GM12891 (cell line): ENCODE data around the gene SLC24A3.

Experiments
- PAX5 ChIP-seq: IDR thresholded peaks from 2 replicates; pipeline ENCODE4 v1.6.1; 2011; ENCODE audit warnings: low read length, moderate library complexity, mild to moderate bottlenecking; ENCODE audit not compliant: insufficient read depth, severe bottlenecking
- POLR2A ChIP-seq: IDR thresholded peaks from 2 replicates; pipeline ENCODE4 v1.6.1; 2011; ENCODE audit warnings: low read depth, low read length, control low read depth
- POLR2AphosphoS5 ChIP-seq: IDR thresholded peaks from 2 replicates; pipeline ENCODE4 v1.6.1; 2011; ENCODE audit warnings: low read depth, low read length, control low read depth
- POU2F2 ChIP-seq: IDR thresholded peaks from 2 replicates; pipeline ENCODE4 v1.6.1; 2011; ENCODE audit warnings: low read depth, mild to moderate bottlenecking, control low read depth, low read length, moderate library complexity
- TAF1 ChIP-seq: IDR thresholded peaks from 2 replicates; pipeline ENCODE4 v1.6.1; 2011; ENCODE audit warnings: low read depth, low read length, control low read depth

DNA sequence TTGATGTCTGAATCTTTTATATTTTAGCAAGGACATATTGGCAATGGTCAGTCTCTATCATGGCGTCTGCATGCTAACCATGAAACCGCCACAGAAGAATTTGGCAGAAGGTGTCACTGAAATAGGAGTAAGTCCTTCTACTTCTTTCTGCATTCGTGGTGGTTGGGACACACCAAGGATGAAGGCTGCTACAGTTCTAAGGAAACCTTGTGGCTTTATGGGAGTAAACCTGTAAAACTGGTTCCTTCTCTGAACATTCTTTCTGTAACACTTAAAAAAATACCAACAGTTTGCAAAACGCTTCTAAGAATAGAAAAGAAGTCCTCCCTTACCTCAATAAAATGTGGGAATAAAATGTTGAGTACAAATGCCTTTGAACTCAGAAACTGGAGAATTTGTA lies 195.3 kb downstream of the SLC24A3 start:
- no peak for TF ChIP-seq POLR2AphosphoS5
- TF ChIP-seq TAF1: no peak
- TF ChIP-seq POLR2A: no peak
- no peak for TF ChIP-seq PAX5
- no peak for TF ChIP-seq POU2F2
